ENCODE results near the gene LAMTOR3.

GRCh38 chr4:99845708-99846469 lies 48.3 kb downstream of the LAMTOR3 start:
- TF ChIP-seq CTCF (IDR thresholded peaks at IDR 0.05) (no peak), POLR2A (IDR thresholded peaks at IDR 0.05) (no peak)

All from uterus (tissue), 2 donors.